Measurements from ENCODE around the gene GRAMD1B. TPM values are rescaled to one million over a fixed set of nuclear protein-coding genes. Genes with fewer than 3 reads are reported as not detected.
"Not testable (repeated sequence)": the region's sequence is repeated elsewhere in the genome, so short reads cannot be mapped to it uniquely, and the experiment has no call there.

Gene GRAMD1B
- total and polyA plus RNA-seq, 4 donors: 0.29 to 2.6 (median 1.3) TPM

DNA sequence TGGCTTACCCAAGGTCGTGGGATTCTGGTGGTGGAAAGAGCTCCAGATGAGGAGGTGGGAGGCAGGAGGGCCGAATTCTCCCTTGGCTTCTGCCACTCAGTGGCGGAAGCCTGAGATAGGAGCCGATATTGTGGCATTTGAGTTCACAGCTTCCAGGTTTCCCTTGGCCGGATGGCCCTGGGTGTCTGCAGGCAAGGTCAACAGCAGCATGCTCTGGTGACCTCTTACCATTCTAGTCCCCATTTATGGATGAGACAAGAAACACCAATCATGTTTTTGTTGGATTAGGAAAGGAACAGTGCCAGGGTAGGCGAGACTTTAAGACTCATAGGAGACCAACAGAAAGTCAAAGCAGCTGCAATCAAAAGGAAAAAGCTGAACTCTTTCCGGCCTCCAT lies 89.7 kb downstream of the GRAMD1B start:
- WGBS: 55% methylated on average over 7 of the region's 7 CpGs
- Histone ChIP-seq H3K27ac (ENCODE audit: low read depth in 1 of 2, low read length in 2 of 2) (no peak overlapping the region), H3K36me3 (ENCODE audit: control insufficient read depth in 4 of 4, insufficient read depth in 3 of 4, low read depth in 1 of 4, low read length in 3 of 4) (no peaks in the 10 kb centered on the region), H3K4me3 (ENCODE audit: low read depth in 1 of 3, low read length in 3 of 3) (no peak overlapping the region), H3K9me3 (ENCODE audit: control insufficient read depth in 4 of 4, low read length in 3 of 4) (no peaks in the 10 kb centered on the region), H3K9ac (ENCODE audit: low read depth in 1 of 2, low read length in 2 of 2) (no peak overlapping the region), H3K4me1 (ENCODE audit: control insufficient read depth in 4 of 4, insufficient read depth in 4 of 4, low read length in 3 of 4) (peaks cover 0 to 7% (median 2%) of the 10 kb centered on the region in 4 donors), H3K27me3 (ENCODE audit: control insufficient read depth in 4 of 4, insufficient read depth in 4 of 4, low read length in 3 of 4) (peaks cover 0 to 12% (median 0%) of the 10 kb centered on the region in 4 donors)
- no peak for DNase-seq (ENCODE audit: low spot score)
- TF ChIP-seq SP1 (IDR thresholded peaks at IDR 0.05) (no peak), GABPA (IDR thresholded peaks at IDR 0.05 in 1 of 2, conservative IDR thresholded peaks at IDR 0.05 in 1 of 2) (no peak), HNF4A (conservative IDR thresholded peaks at IDR 0.05) (no peak), YY1 (IDR thresholded peaks at IDR 0.05) (no peak), NR2F2 (IDR thresholded peaks at IDR 0.05) (peak; percentile 59)

GRCh38 chr11:123520476-123520875 lies 90.4 kb downstream of the GRAMD1B start:
- DNase-seq (ENCODE audit: low spot score); H3K4me1 ChIP-seq (ENCODE audit: control insufficient read depth in 4 of 4, insufficient read depth in 4 of 4, low read length in 3 of 4); H3K36me3 ChIP-seq (ENCODE audit: control insufficient read depth in 4 of 4, insufficient read depth in 3 of 4, low read depth in 1 of 4, low read length in 3 of 4); H3K27ac ChIP-seq (ENCODE audit: low read depth in 1 of 2, low read length in 2 of 2); H3K9me3 ChIP-seq (ENCODE audit: control insufficient read depth in 4 of 4, low read length in 3 of 4); H3K4me3 ChIP-seq (ENCODE audit: low read depth in 1 of 3, low read length in 3 of 3); H3K9ac ChIP-seq (ENCODE audit: low read depth in 1 of 2, low read length in 2 of 2): not testable (repeated sequence)
- 95% methylated on average over 6 of the region's 6 CpGs for WGBS
- H3K27me3 ChIP-seq (ENCODE audit: control insufficient read depth in 4 of 4, insufficient read depth in 4 of 4, low read length in 3 of 4): peaks cover 0 to 12% (median 0%) of the 10 kb centered on the region in 4 donors

GRCh38 chr11:123521001-123521400 lies 90.9 kb downstream of the GRAMD1B start:
- Histone ChIP-seq H3K27ac (ENCODE audit: low read depth in 1 of 2, low read length in 2 of 2) (no peak overlapping the region), H3K4me3 (ENCODE audit: low read depth in 1 of 3, low read length in 3 of 3) (no peak overlapping the region), H3K36me3 (ENCODE audit: control insufficient read depth in 4 of 4, insufficient read depth in 3 of 4, low read depth in 1 of 4, low read length in 3 of 4) (no peaks in the 10 kb centered on the region), H3K4me1 (ENCODE audit: control insufficient read depth in 4 of 4, insufficient read depth in 4 of 4, low read length in 3 of 4) (peaks cover 0 to 7% (median 2%) of the 10 kb centered on the region in 4 donors), H3K9me3 (ENCODE audit: control insufficient read depth in 4 of 4, low read length in 3 of 4) (no peaks in the 10 kb centered on the region), H3K9ac (ENCODE audit: low read depth in 1 of 2, low read length in 2 of 2) (no peak overlapping the region), H3K27me3 (ENCODE audit: control insufficient read depth in 4 of 4, insufficient read depth in 4 of 4, low read length in 3 of 4) (peaks cover 0 to 12% (median 0%) of the 10 kb centered on the region in 4 donors)
- DNase-seq (ENCODE audit: low spot score): no peak
- WGBS: 81% methylated on average over 3 of the region's 3 CpGs
- TF ChIP-seq, protein P1, sequence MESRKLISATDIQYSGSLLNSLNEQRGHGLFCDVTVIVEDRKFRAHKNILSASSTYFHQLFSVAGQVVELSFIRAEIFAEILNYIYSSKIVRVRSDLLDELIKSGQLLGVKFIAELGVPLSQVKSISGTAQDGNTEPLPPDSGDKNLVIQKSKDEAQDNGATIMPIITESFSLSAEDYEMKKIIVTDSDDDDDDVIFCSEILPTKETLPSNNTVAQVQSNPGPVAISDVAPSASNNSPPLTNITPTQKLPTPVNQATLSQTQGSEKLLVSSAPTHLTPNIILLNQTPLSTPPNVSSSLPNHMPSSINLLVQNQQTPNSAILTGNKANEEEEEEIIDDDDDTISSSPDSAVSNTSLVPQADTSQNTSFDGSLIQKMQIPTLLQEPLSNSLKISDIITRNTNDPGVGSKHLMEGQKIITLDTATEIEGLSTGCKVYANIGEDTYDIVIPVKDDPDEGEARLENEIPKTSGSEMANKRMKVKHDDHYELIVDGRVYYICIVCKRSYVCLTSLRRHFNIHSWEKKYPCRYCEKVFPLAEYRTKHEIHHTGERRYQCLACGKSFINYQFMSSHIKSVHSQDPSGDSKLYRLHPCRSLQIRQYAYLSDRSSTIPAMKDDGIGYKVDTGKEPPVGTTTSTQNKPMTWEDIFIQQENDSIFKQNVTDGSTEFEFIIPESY (IDR thresholded peaks at IDR 0.05): no peak
- no peak for TF ChIP-seq TAF1 (conservative IDR thresholded peaks at IDR 0.05)
- TF ChIP-seq SP1 (IDR thresholded peaks at IDR 0.05): no peak
- TF ChIP-seq EGR1 (IDR thresholded peaks at IDR 0.05; ENCODE audit: low read depth in 2 of 2): no peak
- TF ChIP-seq RXRA (IDR thresholded peaks at IDR 0.05): no peak
- no peak for TF ChIP-seq JUND (IDR thresholded peaks at IDR 0.05)
- TF ChIP-seq RAD21 (IDR thresholded peaks at IDR 0.05): no peak
- TF ChIP-seq HNF4A (conservative IDR thresholded peaks at IDR 0.05): no peak
- TF ChIP-seq GABPA (IDR thresholded peaks at IDR 0.05 in 1 of 2, conservative IDR thresholded peaks at IDR 0.05 in 1 of 2): no peak
- TF ChIP-seq ATF3 (IDR thresholded peaks at IDR 0.05): no peak
- TF ChIP-seq, protein P2, sequence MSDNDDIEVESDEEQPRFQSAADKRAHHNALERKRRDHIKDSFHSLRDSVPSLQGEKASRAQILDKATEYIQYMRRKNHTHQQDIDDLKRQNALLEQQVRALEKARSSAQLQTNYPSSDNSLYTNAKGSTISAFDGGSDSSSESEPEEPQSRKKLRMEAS (IDR thresholded peaks at IDR 0.05): no peak
- no peak for TF ChIP-seq REST (IDR thresholded peaks at IDR 0.05)
- TF ChIP-seq FOXA1 (IDR thresholded peaks at IDR 0.05): no peak
- no peak for TF ChIP-seq FOXA2 (IDR thresholded peaks at IDR 0.05)
- no peak for TF ChIP-seq NR2F2 (IDR thresholded peaks at IDR 0.05)
- no peak for TF ChIP-seq CTCF (IDR thresholded peaks at IDR 0.05; ENCODE audit: low read depth, low read length, missing input control)

Data from liver (tissue), 9 donors.